Panc1 (cell line): Measurements from ENCODE around the gene RAP2B.

Experiments
- POLR2AphosphoS5 ChIP-seq: IDR thresholded peaks from 2 replicates; pipeline ENCODE4 v1.6.1; 2012; ENCODE audit warnings: mild to moderate bottlenecking, low read depth, low read length, moderate library complexity
- REST ChIP-seq, 2 experiments: IDR thresholded peaks; 2 replicates each; pipeline ENCODE4 v1.6.1; 2011 to 2012; ENCODE audit warnings: low read depth in 2 of 2, control low read depth in 1 of 2, low read length in 1 of 2, mild to moderate bottlenecking in 1 of 2, moderate library complexity in 1 of 2; ENCODE audit not compliant: insufficient read depth in 1 of 2
- SIN3A ChIP-seq: IDR thresholded peaks from 2 replicates; pipeline ENCODE4 v1.6.1; 2012; ENCODE audit warnings: low read depth, mild to moderate bottlenecking, low read length, moderate library complexity, borderline replicate concordance; ENCODE audit not compliant: insufficient read depth
- TCF7L2 ChIP-seq: IDR thresholded peaks from 2 replicates; pipeline ENCODE4 v1.6.1; 2011; ENCODE audit warnings: mild to moderate bottlenecking, low read depth, low read length, inconsistent platforms
- TF ChIP-seq, protein P1 (sequence below): fragments of 450-650 bp; IDR thresholded peaks from 2 replicates; pipeline ENCODE4 v1.5.1; 2017; ENCODE audit warnings: mild to moderate bottlenecking

DNA sequence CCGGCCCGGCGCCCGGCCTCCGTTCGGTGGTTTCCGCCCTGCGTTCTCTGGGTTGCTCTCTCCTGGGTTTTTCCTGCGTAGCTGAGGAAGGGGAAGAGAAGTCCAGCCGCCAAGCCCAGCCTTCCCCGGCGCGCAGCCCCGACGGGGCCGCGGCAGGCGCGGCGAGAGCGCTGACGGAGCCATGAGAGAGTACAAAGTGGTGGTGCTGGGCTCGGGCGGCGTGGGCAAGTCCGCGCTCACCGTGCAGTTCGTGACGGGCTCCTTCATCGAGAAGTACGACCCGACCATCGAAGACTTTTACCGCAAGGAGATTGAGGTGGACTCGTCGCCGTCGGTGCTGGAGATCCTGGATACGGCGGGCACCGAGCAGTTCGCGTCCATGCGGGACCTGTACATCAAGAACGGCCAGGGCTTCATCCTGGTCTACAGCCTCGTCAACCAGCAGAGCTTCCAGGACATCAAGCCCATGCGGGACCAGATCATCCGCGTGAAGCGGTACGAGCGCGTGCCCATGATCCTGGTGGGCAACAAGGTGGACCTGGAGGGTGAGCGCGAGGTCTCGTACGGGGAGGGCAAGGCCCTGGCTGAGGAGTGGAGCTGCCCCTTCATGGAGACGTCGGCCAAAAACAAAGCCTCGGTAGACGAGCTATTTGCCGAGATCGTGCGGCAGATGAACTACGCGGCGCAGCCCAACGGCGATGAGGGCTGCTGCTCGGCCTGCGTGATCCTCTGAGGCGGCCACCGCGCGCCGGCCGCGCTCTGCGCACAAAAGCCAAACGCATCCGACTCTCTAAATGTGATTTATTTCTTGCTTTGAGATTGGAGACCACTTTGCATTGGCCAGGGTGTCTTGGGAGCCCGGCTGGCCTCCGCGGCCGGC, 727 bp downstream of the RAP2B start:
- TF ChIP-seq, protein P1, sequence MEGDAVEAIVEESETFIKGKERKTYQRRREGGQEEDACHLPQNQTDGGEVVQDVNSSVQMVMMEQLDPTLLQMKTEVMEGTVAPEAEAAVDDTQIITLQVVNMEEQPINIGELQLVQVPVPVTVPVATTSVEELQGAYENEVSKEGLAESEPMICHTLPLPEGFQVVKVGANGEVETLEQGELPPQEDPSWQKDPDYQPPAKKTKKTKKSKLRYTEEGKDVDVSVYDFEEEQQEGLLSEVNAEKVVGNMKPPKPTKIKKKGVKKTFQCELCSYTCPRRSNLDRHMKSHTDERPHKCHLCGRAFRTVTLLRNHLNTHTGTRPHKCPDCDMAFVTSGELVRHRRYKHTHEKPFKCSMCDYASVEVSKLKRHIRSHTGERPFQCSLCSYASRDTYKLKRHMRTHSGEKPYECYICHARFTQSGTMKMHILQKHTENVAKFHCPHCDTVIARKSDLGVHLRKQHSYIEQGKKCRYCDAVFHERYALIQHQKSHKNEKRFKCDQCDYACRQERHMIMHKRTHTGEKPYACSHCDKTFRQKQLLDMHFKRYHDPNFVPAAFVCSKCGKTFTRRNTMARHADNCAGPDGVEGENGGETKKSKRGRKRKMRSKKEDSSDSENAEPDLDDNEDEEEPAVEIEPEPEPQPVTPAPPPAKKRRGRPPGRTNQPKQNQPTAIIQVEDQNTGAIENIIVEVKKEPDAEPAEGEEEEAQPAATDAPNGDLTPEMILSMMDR, result no peak
- 0 out of 4 replicates have a peak, but pooled peaks of 1 of the 2 experiments have one; percentile 22 for TF ChIP-seq REST (IDR thresholded peaks at IDR 0.05; ENCODE audit: insufficient read depth in 1 of 2, low read depth in 2 of 2, low read length in 1 of 2)
- TF ChIP-seq TCF7L2, result no peak
- TF ChIP-seq SIN3A, result no peak
- no peak for TF ChIP-seq POLR2AphosphoS5
